ENCODE measurements around the gene C9orf153.

The C9orf153 gene

DNA sequence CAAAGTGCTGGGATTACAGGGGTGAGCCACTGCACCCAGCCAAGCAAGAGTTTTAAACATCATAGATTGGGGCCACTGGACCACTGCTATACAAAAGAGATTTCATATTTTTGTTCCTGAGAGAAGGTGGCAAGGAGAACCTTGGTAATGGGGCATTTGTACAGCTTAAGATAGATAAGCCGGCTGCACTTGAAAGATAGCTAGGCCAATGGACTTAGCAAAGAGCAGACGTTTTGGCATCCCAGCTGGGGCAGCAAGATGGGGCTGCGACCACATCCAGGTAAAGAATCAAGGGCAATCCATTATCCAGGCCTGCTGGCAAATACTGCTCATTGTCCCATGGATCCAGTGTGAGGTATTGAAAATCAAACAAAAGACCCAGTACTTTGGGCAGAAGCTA, 26.8 kb upstream of the C9orf153 start:
- Histone ChIP-seq H3F3A (ENCODE audit: insufficient read depth) (peaks cover 4% of the 10 kb centered on the region; the same call in 1 of the 2 replicates), H3K9me3 (ENCODE audit: insufficient read depth, low read length) (no peaks in the 10 kb centered on the region), H3K27ac (ENCODE audit: low read depth, low read length) (no peak overlapping the region), H3K36me3 (ENCODE audit: low read length) (peaks cover 11% of the 10 kb centered on the region; the same call in 1 of the 2 replicates), H3K9ac (ENCODE audit: low read length) (no peak overlapping the region), H3K27me3 (ENCODE audit: low read length) (no peaks in the 10 kb centered on the region), H3K4me3 (ENCODE audit: insufficient read depth, low read length, poor library complexity, severe bottlenecking) (no peak overlapping the region), H3K79me2 (ENCODE audit: insufficient read depth, low read length) (peaks cover 3% of the 10 kb centered on the region), H4K20me1 (ENCODE audit: low read depth, low read length) (0 out of 2 replicates have a peak, but pooled peaks cover 3% of the 10 kb centered on the region), H3K4me2 (ENCODE audit: low read depth, low read length, poor library complexity, severe bottlenecking) (no peak overlapping the region), H3K9me2 (replicated peaks; ENCODE audit: insufficient read depth, low read length) (no peaks in the 10 kb centered on the region), H2AFZ (ENCODE audit: low read depth, low read length, severe bottlenecking) (no peak overlapping the region)
- TF ChIP-seq EZH2phosphoT487 (conservative IDR thresholded peaks at IDR 0.05; ENCODE audit: low read length), result no peak
- TF ChIP-seq, protein P1, sequence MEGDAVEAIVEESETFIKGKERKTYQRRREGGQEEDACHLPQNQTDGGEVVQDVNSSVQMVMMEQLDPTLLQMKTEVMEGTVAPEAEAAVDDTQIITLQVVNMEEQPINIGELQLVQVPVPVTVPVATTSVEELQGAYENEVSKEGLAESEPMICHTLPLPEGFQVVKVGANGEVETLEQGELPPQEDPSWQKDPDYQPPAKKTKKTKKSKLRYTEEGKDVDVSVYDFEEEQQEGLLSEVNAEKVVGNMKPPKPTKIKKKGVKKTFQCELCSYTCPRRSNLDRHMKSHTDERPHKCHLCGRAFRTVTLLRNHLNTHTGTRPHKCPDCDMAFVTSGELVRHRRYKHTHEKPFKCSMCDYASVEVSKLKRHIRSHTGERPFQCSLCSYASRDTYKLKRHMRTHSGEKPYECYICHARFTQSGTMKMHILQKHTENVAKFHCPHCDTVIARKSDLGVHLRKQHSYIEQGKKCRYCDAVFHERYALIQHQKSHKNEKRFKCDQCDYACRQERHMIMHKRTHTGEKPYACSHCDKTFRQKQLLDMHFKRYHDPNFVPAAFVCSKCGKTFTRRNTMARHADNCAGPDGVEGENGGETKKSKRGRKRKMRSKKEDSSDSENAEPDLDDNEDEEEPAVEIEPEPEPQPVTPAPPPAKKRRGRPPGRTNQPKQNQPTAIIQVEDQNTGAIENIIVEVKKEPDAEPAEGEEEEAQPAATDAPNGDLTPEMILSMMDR (IDR thresholded peaks at IDR 0.05; ENCODE audit: insufficient read depth, low read length, poor library complexity, severe bottlenecking), result no peak

DNA sequence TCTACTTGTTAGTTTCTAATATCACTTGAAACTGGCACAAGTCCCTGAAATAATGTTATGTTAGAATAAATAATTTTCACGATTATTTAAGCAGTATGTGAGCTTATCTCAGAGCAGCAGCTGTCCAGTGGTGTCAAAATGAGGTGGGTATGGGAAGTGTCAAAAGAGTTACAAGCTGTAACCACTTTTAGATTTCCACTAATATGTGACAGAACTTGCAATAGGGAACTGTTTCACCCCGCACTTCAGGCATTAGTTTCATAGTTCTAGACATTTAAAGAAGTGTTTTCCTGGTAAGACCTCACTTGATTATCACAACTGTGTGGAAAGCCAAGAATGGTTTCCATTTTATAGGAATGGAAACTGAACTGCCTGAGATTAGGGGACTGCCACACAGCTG, 25.8 kb upstream of the C9orf153 start:
- Histone ChIP-seq H3K79me2 (ENCODE audit: insufficient read depth, low read length) (peaks cover 13% of the 10 kb centered on the region), H4K20me1 (ENCODE audit: low read depth, low read length) (0 out of 2 replicates have a peak, but pooled peaks cover 3% of the 10 kb centered on the region), H3K9ac (ENCODE audit: low read length) (no peak overlapping the region), H3K9me3 (ENCODE audit: insufficient read depth, low read length) (no peaks in the 10 kb centered on the region), H3K9me2 (replicated peaks; ENCODE audit: insufficient read depth, low read length) (no peaks in the 10 kb centered on the region), H3F3A (ENCODE audit: insufficient read depth) (peaks cover 4% of the 10 kb centered on the region; the same call in 1 of the 2 replicates), H2AFZ (ENCODE audit: low read depth, low read length, severe bottlenecking) (no peak overlapping the region), H3K36me3 (ENCODE audit: low read length) (peaks cover 10% of the 10 kb centered on the region; the same call in 1 of the 2 replicates), H3K27me3 (ENCODE audit: low read length) (no peaks in the 10 kb centered on the region), H3K4me2 (ENCODE audit: low read depth, low read length, poor library complexity, severe bottlenecking) (no peak overlapping the region), H3K27ac (ENCODE audit: low read depth, low read length) (no peak overlapping the region), H3K4me3 (ENCODE audit: insufficient read depth, low read length, poor library complexity, severe bottlenecking) (no peak overlapping the region)
- TF ChIP-seq EZH2phosphoT487 (conservative IDR thresholded peaks at IDR 0.05; ENCODE audit: low read length), result no peak
- TF ChIP-seq, protein P1 (IDR thresholded peaks at IDR 0.05; ENCODE audit: insufficient read depth, low read length, poor library complexity, severe bottlenecking), result no peak

DNA sequence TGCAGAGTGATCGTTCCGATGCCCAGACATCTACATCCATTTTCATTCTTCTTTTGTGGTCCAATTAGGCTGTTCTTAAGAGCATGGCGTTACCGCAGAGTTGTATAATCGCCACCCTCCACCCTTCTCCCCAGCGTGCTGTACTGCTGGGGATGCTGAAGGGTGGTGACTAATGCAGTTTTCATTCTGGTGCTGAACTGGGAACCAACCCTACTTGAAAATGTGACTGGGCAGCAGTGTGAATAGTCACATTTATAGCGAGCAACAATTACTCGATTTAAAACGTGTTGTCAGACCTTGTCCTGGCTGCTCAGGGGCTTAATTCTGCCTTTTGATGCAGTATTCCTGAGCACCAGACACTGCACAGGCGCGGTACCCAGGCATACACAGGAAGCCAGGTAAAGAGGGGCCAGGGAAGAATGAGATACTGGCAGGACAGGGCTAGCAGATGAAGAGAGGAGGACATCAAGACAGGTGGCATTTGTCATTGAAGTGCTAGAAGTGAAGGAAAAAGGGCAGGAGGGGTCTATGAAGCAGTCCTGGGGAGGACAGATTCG, 23.6 kb upstream of the C9orf153 start:
- H3K9me2 ChIP-seq (replicated peaks; ENCODE audit: insufficient read depth, low read length), result no peaks in the 10 kb centered on the region
- H3K79me2 ChIP-seq (ENCODE audit: insufficient read depth, low read length), result peaks cover 30% of the 10 kb centered on the region
- 0 out of 2 replicates have a peak, but pooled peaks cover 1% of the 10 kb centered on the region for H4K20me1 ChIP-seq (ENCODE audit: low read depth, low read length)
- H3K9me3 ChIP-seq (ENCODE audit: insufficient read depth, low read length), result no peaks in the 10 kb centered on the region
- no peak for TF ChIP-seq EZH2phosphoT487 (conservative IDR thresholded peaks at IDR 0.05; ENCODE audit: low read length)
- TF ChIP-seq, protein P1 (IDR thresholded peaks at IDR 0.05; ENCODE audit: insufficient read depth, low read length, poor library complexity, severe bottlenecking), result no peak
- peaks cover 4% of the 10 kb centered on the region; the same call in 1 of the 2 replicates for H3F3A ChIP-seq (ENCODE audit: insufficient read depth)
- peak overlapping the region; percentile 80 for H2AFZ ChIP-seq (ENCODE audit: low read depth, low read length, severe bottlenecking)
- no peaks in the 10 kb centered on the region for H3K27me3 ChIP-seq (ENCODE audit: low read length)
- H3K9ac ChIP-seq (ENCODE audit: low read length), result peak overlapping the region; percentile 67
- H3K27ac ChIP-seq (ENCODE audit: low read depth, low read length), result peak overlapping the region; percentile 28
- H3K4me3 ChIP-seq (ENCODE audit: insufficient read depth, low read length, poor library complexity, severe bottlenecking), result peak overlapping the region; percentile 85
- no peaks in the 10 kb centered on the region; the same call in 1 of the 2 replicates for H3K36me3 ChIP-seq (ENCODE audit: low read length)
- H3K4me2 ChIP-seq (ENCODE audit: low read depth, low read length, poor library complexity, severe bottlenecking), result peak overlapping the region; percentile 92
